ENCODE data around the gene MYO5A.

MYO5A gene

GRCh38 chr15:52362497-52362896, 166.2 kb downstream of the MYO5A start:
- DNase-seq (ENCODE audit: low read depth in 3 of 3), result no peak

GRCh38 chr15:52361975-52362494, 166.6 kb downstream of the MYO5A start:
- no peak for DNase-seq (ENCODE audit: low read depth in 3 of 3)

GRCh38 chr15:52361494-52361893, 167.2 kb downstream of the MYO5A start:
- no peak for DNase-seq (ENCODE audit: low read depth in 3 of 3)

GRCh38 chr15:52360229-52361203, 168.2 kb downstream of the MYO5A start:
- DNase-seq (ENCODE audit: low read depth in 3 of 3), result no peak

- DNase-seq (ENCODE audit: low read depth in 3 of 3), result no peak
Observed at GRCh38 chr15:52359722-52360121, 169.0 kb downstream of the MYO5A start.

GRCh38 chr15:52357949-52358348, 170.7 kb downstream of the MYO5A start:
- DNase-seq (ENCODE audit: low read depth in 3 of 3), result no peak

- DNase-seq (ENCODE audit: low read depth in 3 of 3), result no peak
Observed at GRCh38 chr15:52352086-52352485, 176.6 kb downstream of the MYO5A start.

GRCh38 chr15:52351206-52351908, 177.3 kb downstream of the MYO5A start:
- no peak for DNase-seq (ENCODE audit: low read depth in 3 of 3)

GRCh38 chr15:52350423-52350822, 178.3 kb downstream of the MYO5A start:
- DNase-seq (ENCODE audit: low read depth in 3 of 3), result no peak

GRCh38 chr15:52349052-52349700, 179.5 kb downstream of the MYO5A start:
- no peak for DNase-seq (ENCODE audit: low read depth in 3 of 3)

GRCh38 chr15:52348056-52348745, 180.5 kb downstream of the MYO5A start:
- no peak for DNase-seq (ENCODE audit: low read depth in 3 of 3)

- no peak for DNase-seq (ENCODE audit: low read depth in 3 of 3)
Observed at GRCh38 chr15:52344592-52344991, 184.1 kb downstream of the MYO5A start.

GRCh38 chr15:52343831-52344230, 184.8 kb downstream of the MYO5A start:
- DNase-seq (ENCODE audit: low read depth in 3 of 3), result no peak

GRCh38 chr15:52340093-52340492, 188.6 kb downstream of the MYO5A start:
- DNase-seq (ENCODE audit: low read depth in 3 of 3), result no peak

- no peak for DNase-seq (ENCODE audit: low read depth in 3 of 3)
Observed at GRCh38 chr15:52338891-52339290, 189.8 kb downstream of the MYO5A start.

- no peak for DNase-seq (ENCODE audit: low read depth in 3 of 3)
Observed at GRCh38 chr15:52338058-52338457, 190.6 kb downstream of the MYO5A start.

- no peak for DNase-seq (ENCODE audit: low read depth in 3 of 3)
Observed at GRCh38 chr15:52337198-52337853, 191.4 kb downstream of the MYO5A start.

GRCh38 chr15:52336529-52336928, 192.2 kb downstream of the MYO5A start:
- no peak for DNase-seq (ENCODE audit: low read depth in 3 of 3)

- no peak for DNase-seq (ENCODE audit: low read depth in 3 of 3)
Observed at GRCh38 chr15:52334491-52335160, 194.1 kb downstream of the MYO5A start.

- DNase-seq (ENCODE audit: low read depth in 3 of 3), result peak; percentile 9 to 39 (median 22)
Observed at GRCh38 chr15:52331490-52332240, 197.0 kb downstream of the MYO5A start.
